ENCODE data around the gene MED13L. TPM values are rescaled to one million over a fixed set of nuclear protein-coding genes. Genes with fewer than 3 reads are reported as not detected.

Gene MED13L
- total RNA-seq, 2 experiments from 2014 or later, result 112 to 120 TPM

DNA sequence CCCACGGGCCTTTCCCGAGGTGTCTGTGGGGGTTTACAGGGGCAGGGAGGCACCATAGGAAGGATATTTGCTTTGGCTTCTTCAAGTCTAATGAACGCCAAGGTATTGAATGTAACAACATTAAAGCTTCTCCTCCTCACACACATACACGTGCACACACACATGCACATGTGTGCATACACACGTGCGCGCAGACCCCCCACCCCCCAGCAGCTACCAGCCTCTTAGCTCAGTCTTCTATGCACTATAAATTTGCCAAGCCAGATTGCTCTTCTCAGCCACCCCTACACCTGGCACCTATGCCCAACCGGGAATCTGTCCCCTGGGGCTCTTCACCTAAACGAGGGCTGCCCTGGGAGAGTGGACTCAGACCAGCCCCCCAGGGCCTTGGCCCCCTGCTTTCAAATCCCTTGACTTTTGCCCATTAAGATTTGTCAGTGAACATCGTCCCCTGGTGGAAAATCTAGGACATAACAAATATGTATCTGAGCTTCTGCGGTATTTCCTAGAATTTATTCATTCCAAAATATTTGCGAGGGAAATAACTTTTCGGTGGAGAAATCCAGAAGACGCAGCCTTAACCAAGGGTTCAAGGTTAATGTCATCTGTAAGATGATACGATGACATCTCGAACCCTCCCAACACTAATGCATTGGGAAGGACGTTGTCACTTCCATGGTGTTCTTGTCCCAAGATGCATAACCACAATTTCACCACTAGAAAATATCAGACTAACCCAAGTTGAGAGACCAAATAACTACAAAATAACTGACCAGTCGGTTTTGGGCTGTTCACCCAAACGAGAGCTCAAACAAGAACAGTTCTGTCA is 330.4 kb downstream of the MED13L start:
- DNase-seq, result no peak
- Mint-ChIP-seq H3K27me3 (peaks cover 3% of the 10 kb centered on the region), H3K4me3 (no peak overlapping the region), H3K36me3 (no peaks in the 10 kb centered on the region), H3K27ac (no peak overlapping the region), H3K9me3 (no peaks in the 10 kb centered on the region), H3K4me1 (no peaks in the 10 kb centered on the region)
- ATAC-seq (ENCODE audit: low read depth), result no peak
- POLR2A ChIA-PET, result no interaction called here

DNA sequence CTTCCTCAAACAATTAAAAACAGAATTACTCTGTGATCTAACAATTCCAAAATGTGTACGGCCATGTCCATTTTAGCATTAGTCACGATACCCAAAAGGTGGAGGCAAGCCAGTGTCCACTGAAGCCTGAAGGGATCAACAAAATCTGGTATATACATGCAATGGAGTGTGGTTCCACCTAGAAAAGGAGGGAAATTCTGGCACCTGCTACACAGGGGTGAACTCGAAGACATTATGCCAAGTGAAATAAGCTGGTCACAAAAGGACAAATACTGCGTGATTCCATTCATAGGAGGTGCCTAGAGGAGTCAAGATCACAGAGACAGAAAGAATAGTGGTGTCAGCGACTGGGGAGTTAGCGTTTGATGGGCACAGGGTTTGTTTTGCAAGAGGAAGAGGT is 331.4 kb downstream of the MED13L start:
- ATAC-seq (ENCODE audit: low read depth) (no peak), DNase-seq (no peak)
- no peak overlapping the region for H3K27ac Mint-ChIP-seq
- H3K4me1 Mint-ChIP-seq, result no peaks in the 10 kb centered on the region
- no peaks in the 10 kb centered on the region for H3K9me3 Mint-ChIP-seq
- POLR2A ChIA-PET, result no interaction called here
- H3K4me3 Mint-ChIP-seq, result no peak overlapping the region
- peaks cover 3% of the 10 kb centered on the region for H3K27me3 Mint-ChIP-seq
- H3K36me3 Mint-ChIP-seq, result no peaks in the 10 kb centered on the region

- Mint-ChIP-seq H3K27ac (no peak overlapping the region), H3K36me3 (no peaks in the 10 kb centered on the region)
Measured at GRCh38 chr12:115945491-115945885, 332.0 kb downstream of the MED13L start.

GRCh38 chr12:115944837-115945490 is 332.5 kb downstream of the MED13L start:
- Mint-ChIP-seq H3K4me1 (no peaks in the 10 kb centered on the region), H3K9me3 (peaks cover 3% of the 10 kb centered on the region), H3K27ac (no peak overlapping the region), H3K4me3 (no peak overlapping the region), H3K36me3 (no peaks in the 10 kb centered on the region), H3K27me3 (peaks cover 3% of the 10 kb centered on the region)
- ATAC-seq (ENCODE audit: low read depth), result no peak
- DNase-seq, result no peak
- POLR2A ChIA-PET, result no interaction called here

More at GRCh38 chr12:115945491-115945885, 332.0 kb downstream of the MED13L start:
- H3K4me1 Mint-ChIP-seq, result no peaks in the 10 kb centered on the region
- ATAC-seq (ENCODE audit: low read depth), result no peak
- POLR2A ChIA-PET, result no interaction called here
- H3K4me3 Mint-ChIP-seq, result no peak overlapping the region
- H3K27me3 Mint-ChIP-seq, result peaks cover 3% of the 10 kb centered on the region
- H3K9me3 Mint-ChIP-seq, result no peaks in the 10 kb centered on the region
- no peak for DNase-seq

DNA sequence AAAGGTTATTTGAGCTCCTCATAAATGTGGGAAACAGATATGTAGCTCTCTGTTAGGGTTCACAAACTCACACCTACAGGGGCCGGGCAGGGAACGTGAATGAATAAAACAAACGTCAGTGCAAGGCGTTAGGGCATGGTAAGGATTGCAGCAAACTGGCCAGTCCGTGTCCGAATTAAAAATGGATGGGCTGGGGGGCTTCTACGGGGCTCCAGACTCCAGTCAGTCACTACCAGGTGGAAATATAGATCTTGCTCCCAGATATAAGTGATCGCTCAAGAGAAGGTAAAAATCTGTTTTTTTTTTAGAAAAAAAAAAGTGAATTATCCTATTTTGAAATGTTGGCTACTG is 333.1 kb downstream of the MED13L start:
- Mint-ChIP-seq H3K4me1 (no peaks in the 10 kb centered on the region), H3K4me3 (no peak overlapping the region), H3K36me3 (no peaks in the 10 kb centered on the region), H3K9me3 (peaks cover 3% of the 10 kb centered on the region), H3K27me3 (peaks cover 3% of the 10 kb centered on the region), H3K27ac (no peak overlapping the region)
- DNase-seq, result no peak
- no peak for ATAC-seq (ENCODE audit: low read depth)
- POLR2A ChIA-PET, result no interaction called here

DNA sequence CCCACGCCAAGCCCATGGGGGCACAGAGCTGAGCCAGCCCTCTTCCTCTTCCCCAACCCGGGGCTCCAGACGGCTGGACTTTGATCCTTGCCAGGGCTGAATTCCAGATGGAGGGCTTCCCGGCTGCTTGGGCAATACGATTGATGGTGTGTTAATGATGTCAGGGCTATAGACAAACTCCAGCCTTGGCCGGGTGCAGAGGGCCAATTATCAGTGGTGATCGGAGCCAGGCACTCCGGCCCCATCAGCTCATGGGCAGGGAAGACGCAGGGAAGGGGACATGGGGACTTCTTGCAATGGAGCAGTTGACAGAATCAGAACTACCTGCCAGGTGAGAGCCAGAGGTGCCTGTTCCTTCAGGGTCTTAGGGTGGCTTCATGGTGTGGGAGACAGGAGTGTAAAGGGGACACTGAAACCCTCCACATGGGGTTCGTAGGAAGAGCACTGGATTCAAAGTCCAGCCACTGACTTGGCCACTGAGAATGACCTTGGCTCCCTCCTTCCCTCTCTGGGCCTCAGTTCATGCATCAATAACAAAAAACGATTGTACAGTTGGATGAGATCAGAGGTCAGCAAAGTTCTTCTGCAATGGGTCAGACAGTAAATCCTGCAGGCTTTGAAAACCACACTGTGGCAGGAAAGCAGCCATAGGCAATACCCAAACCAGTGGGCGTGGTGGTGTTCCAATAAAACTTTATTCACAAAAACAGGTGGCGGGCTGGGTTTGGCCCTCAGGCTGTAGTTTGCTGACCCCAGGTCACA is 333.7 kb downstream of the MED13L start:
- H3K9me3 Mint-ChIP-seq, result peaks cover 7% of the 10 kb centered on the region
- POLR2A ChIA-PET, result no interaction called here
- DNase-seq, result no peak
- ATAC-seq (ENCODE audit: low read depth), result no peak
- no peaks in the 10 kb centered on the region for H3K36me3 Mint-ChIP-seq
- no peak overlapping the region for H3K27ac Mint-ChIP-seq
- H3K4me3 Mint-ChIP-seq, result no peak overlapping the region
- peaks cover 6% of the 10 kb centered on the region for H3K27me3 Mint-ChIP-seq
- no peaks in the 10 kb centered on the region for H3K4me1 Mint-ChIP-seq

- no peak overlapping the region for H3K4me3 Mint-ChIP-seq
- H3K27ac Mint-ChIP-seq, result no peak overlapping the region
- DNase-seq, result no peak
- no peaks in the 10 kb centered on the region for H3K36me3 Mint-ChIP-seq
- no peaks in the 10 kb centered on the region for H3K4me1 Mint-ChIP-seq
- POLR2A ChIA-PET, result no interaction called here
- peaks cover 9% of the 10 kb centered on the region for H3K27me3 Mint-ChIP-seq
- peaks cover 8% of the 10 kb centered on the region for H3K9me3 Mint-ChIP-seq
- no peak for ATAC-seq (ENCODE audit: low read depth)
Measured at GRCh38 chr12:115943310-115943629, 334.2 kb downstream of the MED13L start.

DNA sequence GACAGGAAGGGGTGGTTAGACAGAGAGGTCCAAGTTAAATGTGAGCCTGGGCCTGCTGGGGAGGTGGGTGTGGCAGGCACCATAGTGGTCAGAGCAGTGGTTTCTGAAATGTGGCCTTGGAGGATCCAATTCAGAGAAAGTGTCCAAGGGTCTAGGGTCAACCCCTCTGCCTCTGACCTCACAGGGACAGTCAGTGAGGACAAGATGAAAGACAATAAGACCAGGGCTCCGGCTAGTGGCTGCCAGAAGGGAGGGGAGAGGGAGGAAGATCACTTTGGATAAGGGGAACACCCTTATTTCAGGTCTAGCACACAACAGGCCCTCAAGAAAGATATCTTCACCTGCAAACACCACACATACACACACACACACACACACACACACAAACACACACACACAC is 335.1 kb downstream of the MED13L start:
- Mint-ChIP-seq H3K36me3 (no peaks in the 10 kb centered on the region), H3K4me1 (no peaks in the 10 kb centered on the region), H3K9me3 (peaks cover 8% of the 10 kb centered on the region), H3K27me3 (peaks cover 15% of the 10 kb centered on the region), H3K4me3 (no peak overlapping the region), H3K27ac (peak overlapping the region; percentile 39)
- no peak for DNase-seq
- ATAC-seq (ENCODE audit: low read depth), result no peak
- POLR2A ChIA-PET, result no interaction called here

GRCh38 chr12:115941362-115941761 is 336.1 kb downstream of the MED13L start:
- Mint-ChIP-seq H3K4me1 (no peaks in the 10 kb centered on the region), H3K27ac (no peak overlapping the region), H3K4me3 (no peak overlapping the region), H3K27me3 (peaks cover 15% of the 10 kb centered on the region), H3K36me3 (no peaks in the 10 kb centered on the region), H3K9me3 (peaks cover 8% of the 10 kb centered on the region)
- ATAC-seq (ENCODE audit: low read depth) (no peak), DNase-seq (no peak)
- POLR2A ChIA-PET, result no interaction called here

DNA sequence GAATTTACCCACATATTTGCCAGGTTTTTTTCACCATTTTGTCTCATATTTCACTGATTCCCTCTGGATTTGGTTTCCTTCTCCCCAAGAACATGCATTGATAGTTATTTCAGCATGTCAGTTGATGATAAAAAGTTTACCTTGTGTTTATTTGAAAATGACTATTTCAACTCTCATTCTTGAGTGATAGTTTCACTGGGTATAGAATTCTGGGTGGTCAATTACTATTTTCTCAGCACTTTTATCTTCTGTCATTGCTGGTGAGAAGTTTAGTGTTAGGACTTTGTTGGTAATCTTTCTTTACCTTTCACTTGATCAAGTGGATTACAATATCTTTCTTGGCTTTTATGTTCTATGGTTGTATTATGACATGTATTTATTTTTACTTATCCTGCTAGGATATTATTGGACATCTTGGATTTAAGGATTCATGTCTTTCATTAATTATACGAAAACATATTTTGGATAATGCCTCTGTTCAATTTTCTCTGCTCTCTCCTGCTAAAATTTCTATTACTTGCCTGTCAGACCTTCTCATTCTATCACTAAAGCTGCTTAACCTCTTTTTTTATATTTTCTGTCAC is 338.6 kb downstream of the MED13L start:
- ATAC-seq (ENCODE audit: low read depth) (no peak), DNase-seq (no peak)
- Mint-ChIP-seq H3K27ac (no peak overlapping the region), H3K27me3 (peaks cover 12% of the 10 kb centered on the region), H3K4me3 (no peak overlapping the region), H3K4me1 (no peaks in the 10 kb centered on the region), H3K9me3 (peaks cover 8% of the 10 kb centered on the region), H3K36me3 (no peaks in the 10 kb centered on the region)
- POLR2A ChIA-PET, result no interaction called here

GRCh38 chr12:115936997-115937916 is 340.2 kb downstream of the MED13L start:
- Mint-ChIP-seq H3K36me3 (no peaks in the 10 kb centered on the region), H3K27me3 (peaks cover 15% of the 10 kb centered on the region), H3K4me1 (no peaks in the 10 kb centered on the region), H3K9me3 (peaks cover 8% of the 10 kb centered on the region), H3K27ac (no peak overlapping the region), H3K4me3 (no peak overlapping the region)
- POLR2A ChIA-PET, result no interaction called here
- DNase-seq (no peak), ATAC-seq (ENCODE audit: low read depth) (no peak)

DNA sequence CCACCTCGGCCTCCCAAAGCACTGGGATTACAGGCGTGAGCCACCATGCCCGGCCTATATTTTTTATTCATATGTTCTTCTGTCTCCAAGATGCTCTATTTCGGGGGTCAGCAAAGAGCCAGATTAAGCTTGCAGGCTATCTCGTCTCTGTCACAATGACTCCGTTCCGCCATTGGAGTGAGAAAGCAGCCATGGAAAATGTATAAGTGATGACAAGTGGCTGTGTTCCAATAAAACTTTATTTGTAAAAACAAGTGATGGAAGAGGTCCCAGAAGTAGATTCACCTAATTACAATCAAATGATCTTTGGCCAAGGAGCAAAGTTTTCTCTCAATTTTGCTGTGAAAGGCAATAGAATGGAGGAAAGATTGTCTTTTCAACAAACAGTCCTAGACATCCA is 342.6 kb downstream of the MED13L start:
- DNase-seq, result no peak

GRCh38 chr12:115934046-115934445 is 343.4 kb downstream of the MED13L start:
- Mint-ChIP-seq H3K27ac (no peak overlapping the region), H3K4me3 (no peak overlapping the region), H3K36me3 (no peaks in the 10 kb centered on the region), H3K9me3 (peaks cover 3% of the 10 kb centered on the region), H3K4me1 (no peaks in the 10 kb centered on the region), H3K27me3 (peaks cover 30% of the 10 kb centered on the region)
- ATAC-seq (ENCODE audit: low read depth) (no peak), DNase-seq (no peak)
- POLR2A ChIA-PET, result no interaction called here

More for the DNA sequence above, 342.6 kb downstream of the MED13L start:
- no peak overlapping the region for H3K27ac Mint-ChIP-seq
- no peaks in the 10 kb centered on the region for H3K4me1 Mint-ChIP-seq
- no peak overlapping the region for H3K4me3 Mint-ChIP-seq
- no peak for ATAC-seq (ENCODE audit: low read depth)
- no peaks in the 10 kb centered on the region for H3K36me3 Mint-ChIP-seq
- POLR2A ChIA-PET, result no interaction called here
- peaks cover 26% of the 10 kb centered on the region for H3K27me3 Mint-ChIP-seq
- peaks cover 5% of the 10 kb centered on the region for H3K9me3 Mint-ChIP-seq
